Prostate gland (tissue), 2 donors: ENCODE data around the gene VPS18.

Experiments
- CTCF ChIP-seq, 4 experiments: fragments of 200-600 bp in 2 of 4; fragments of 450-650 bp in 2 of 4; sonication (generic) in 2 of 4; IDR thresholded peaks; 1 replicate in 3 of 4; 2 replicates in 1 of 4; pipeline ENCODE4 v1.5.1; 2016 to 2019; ENCODE audit warnings: antibody characterized with exemption in 4 of 4, mild to moderate bottlenecking in 2 of 4, moderate library complexity in 2 of 4
- POLR2A ChIP-seq: fragments of 450-650 bp; IDR thresholded peaks from one replicate; pipeline ENCODE4 v1.6.1; 2016; ENCODE audit warnings: antibody characterized with exemption, mild to moderate bottlenecking
- POLR2AphosphoS5 ChIP-seq: sonication (generic); formaldehyde crosslinking; IDR thresholded peaks from one replicate; pipeline ENCODE4 v1.6.1; 2017; ENCODE audit warnings: antibody characterized with exemption

GRCh38 chr15:40942337-40942854 is 48.1 kb downstream of the VPS18 start:
- TF ChIP-seq CTCF (IDR thresholded peaks at IDR 0.05) (no peak), POLR2AphosphoS5 (no peak), POLR2A (no peak)
